GM12892 (cell line): ENCODE results near the gene MLLT1.

Experiments
- POLR2A ChIP-seq: IDR thresholded peaks from 2 replicates; pipeline ENCODE4 v1.6.1; 2011; ENCODE audit warnings: low read depth, low read length, control low read depth
- POLR2AphosphoS5 ChIP-seq: IDR thresholded peaks from 2 replicates; pipeline ENCODE4 v1.6.1; 2011; ENCODE audit warnings: low read depth, low read length, control low read depth
- TAF1 ChIP-seq: IDR thresholded peaks from 2 replicates; pipeline ENCODE4 v1.6.1; 2011; ENCODE audit warnings: low read depth, mild to moderate bottlenecking, control low read depth, low read length, borderline replicate concordance

DNA sequence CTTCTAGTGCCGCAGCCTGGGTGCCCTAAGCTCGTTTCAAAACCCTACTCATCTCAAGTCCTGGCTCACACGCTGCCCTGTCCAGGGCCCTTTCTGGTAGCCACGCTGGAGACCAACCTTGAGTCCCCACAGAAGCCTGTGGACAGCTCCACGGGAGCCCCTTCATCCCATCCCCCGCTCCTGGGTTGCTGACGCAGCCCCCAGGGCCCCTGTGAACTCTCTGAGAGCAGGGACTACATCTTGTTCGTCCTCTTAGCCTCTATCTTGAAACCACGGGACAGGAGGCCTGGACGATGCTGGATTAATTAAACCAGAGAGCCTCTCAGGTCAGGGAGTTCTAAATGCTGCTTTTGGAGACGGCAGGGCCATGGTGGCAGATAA lies 7.4 kb downstream of the MLLT1 start:
- TF ChIP-seq POLR2AphosphoS5 (no peak), TAF1 (no peak), POLR2A (no peak)
